SK-N-SH (cell line): ENCODE results near the gene FBN1. TPM values are rescaled to one million over a fixed set of nuclear protein-coding genes. Genes with fewer than 3 reads are reported as not detected.

Source experiments
- CTCF ChIA-PET: fragments of 300-600, 350-600 bp; formaldehyde crosslinking; extraction: SDS; loops from one replicate; lab custom pipeline; 2021; lab: Yijun Ruan, JAX
- POLR2A ChIA-PET: fragments of 350-600 bp; sonication (Branson Sonifier 250); formaldehyde crosslinking; extraction: SDS; loops from one replicate; lab custom pipeline; 2020; ENCODE audit warnings: antibody characterized with exemption, inconsistent platforms; lab: Yijun Ruan, JAX
- DNase-seq: peaks from one replicate; pipeline ENCODE4 v3.0.0; 2012
- H2AFZ ChIP-seq: fragments of 200-600 bp; sonication (generic); 2 replicates; pipeline ENCODE4 v1.8.1; 2016; ENCODE audit warnings: antibody characterized with exemption, mild to moderate bottlenecking, low read depth
- H3F3A ChIP-seq: fragments of 200-600 bp; sonication (generic); replicated peaks from 2 replicates; pipeline ENCODE3; 2016; ENCODE audit warnings: antibody characterized with exemption, mild to moderate bottlenecking; ENCODE audit not compliant: insufficient read depth
- H3K27ac ChIP-seq, 2 experiments: fragments of 200-500 bp in 1 of 2; fragments of 200-600 bp in 1 of 2; sonication (Bioruptor generic) in 1 of 2; sonication (generic), shearing (Covaris generic) in 1 of 2; 2 replicates each; pipeline versions ENCODE4 v1.5.1 to v1.6.1; 2014 to 2016; ENCODE audit warnings: low read depth in 2 of 2, inconsistent platforms in 1 of 2, low read length in 1 of 2, mild to moderate bottlenecking in 1 of 2, mixed read lengths in 1 of 2
- H3K27me3 ChIP-seq: fragments of 200-600 bp; sonication (generic), shearing (Covaris generic); 2 replicates; pipeline ENCODE4 v1.6.1; 2016; ENCODE audit warnings: mixed run types; ENCODE audit not compliant: insufficient read depth
- H3K36me3 ChIP-seq, 2 experiments: fragments of 200-500 bp in 1 of 2; fragments of 200-600 bp in 1 of 2; sonication (Bioruptor generic) in 1 of 2; sonication (generic) in 1 of 2; replicated peaks in 1 of 2; 2 replicates each; pipeline versions ENCODE3 to v1.5.1; 2014 to 2016; ENCODE audit warnings: low read length in 1 of 2, mild to moderate bottlenecking in 1 of 2; ENCODE audit not compliant: insufficient read depth in 2 of 2, control insufficient read depth in 1 of 2
- H3K4me1 ChIP-seq, 2 experiments: fragments of 200-500 bp in 1 of 2; fragments of 200-600 bp in 1 of 2; sonication (Bioruptor generic) in 1 of 2; sonication (generic), shearing (Covaris generic) in 1 of 2; 2 replicates each; pipeline versions ENCODE4 v1.5.1 to v1.6.1; 2014 to 2016; ENCODE audit warnings: low read depth in 1 of 2, low read length in 1 of 2, mixed run types in 1 of 2; ENCODE audit not compliant: insufficient read depth in 2 of 2, control insufficient read depth in 1 of 2
- H3K4me2 ChIP-seq: fragments of 200-600 bp; sonication (generic), shearing (Covaris generic); 2 replicates; pipeline ENCODE4 v1.6.1; 2017; ENCODE audit warnings: mixed run types
- H3K4me3 ChIP-seq, 2 experiments: fragments of 200-500 bp in 1 of 2; fragments of 200-600 bp in 1 of 2; sonication (Bioruptor generic) in 1 of 2; sonication (generic), shearing (Covaris generic) in 1 of 2; 2 replicates each; pipeline versions ENCODE4 v1.5.1 to v1.8.1; 2014 to 2016; ENCODE audit warnings: low read depth in 2 of 2, inconsistent platforms in 1 of 2, low read length in 1 of 2, mild to moderate bottlenecking in 1 of 2, mixed read lengths in 1 of 2, moderate library complexity in 1 of 2
- H3K79me2 ChIP-seq: fragments of 200-600 bp; sonication (generic); 2 replicates; pipeline ENCODE4 v1.8.1; 2017; ENCODE audit warnings: mild to moderate bottlenecking; ENCODE audit not compliant: insufficient read depth
- H3K9ac ChIP-seq: fragments of 200-600 bp; sonication (generic); 2 replicates; pipeline ENCODE4 v1.6.1; 2017; ENCODE audit warnings: mixed run types
- H3K9me2 ChIP-seq: fragments of 200-600 bp; sonication (generic); 2 replicates; pipeline ENCODE4 v1.6.1; 2017; ENCODE audit warnings: mixed run types
- H3K9me3 ChIP-seq: fragments of 200-600 bp; sonication (generic); 2 replicates; pipeline ENCODE4 v1.6.1; 2017; ENCODE audit warnings: mixed run types, mild to moderate bottlenecking, moderate library complexity
- H4K20me1 ChIP-seq: fragments of 200-600 bp; sonication (generic); 2 replicates; pipeline ENCODE4 v1.6.1; 2017; ENCODE audit warnings: mild to moderate bottlenecking, mixed run types; ENCODE audit not compliant: insufficient read depth
- CHD2 ChIP-seq: fragments of 150-350 bp; IDR thresholded peaks from 2 replicates; pipeline ENCODE4 v1.6.1; 2018; ENCODE audit warnings: low read length; ENCODE audit not compliant: partially characterized antibody
- ELF1 ChIP-seq: IDR thresholded peaks from 2 replicates; pipeline ENCODE4 v1.4.0; 2012
- FOSL2 ChIP-seq: IDR thresholded peaks from 2 replicates; pipeline ENCODE4 v1.4.0; 2012; ENCODE audit warnings: low read depth, mild to moderate bottlenecking, moderate library complexity, borderline replicate concordance
- FOXM1 ChIP-seq: IDR thresholded peaks from 2 replicates; pipeline ENCODE4 v1.4.0; 2012; ENCODE audit warnings: low read depth, mild to moderate bottlenecking
- GABPA ChIP-seq: IDR thresholded peaks from 2 replicates; pipeline ENCODE4 v1.4.0; 2012; ENCODE audit warnings: low read depth, mild to moderate bottlenecking
- GATA2 ChIP-seq: sonication (generic); formaldehyde crosslinking; IDR thresholded peaks from 2 replicates; pipeline ENCODE4 v1.5.0; 2020; ENCODE audit warnings: mild to moderate bottlenecking, missing genetic modification reagents
- NFIC ChIP-seq: IDR thresholded peaks from 2 replicates; pipeline ENCODE4 v1.4.0; 2012; ENCODE audit warnings: borderline replicate concordance
- NRF1 ChIP-seq: IDR thresholded peaks from 2 replicates; pipeline ENCODE4 v1.6.1; 2012; ENCODE audit warnings: low read depth, mild to moderate bottlenecking, low read length
- POLR2AphosphoS5 ChIP-seq: IDR thresholded peaks from 2 replicates; pipeline ENCODE4 v1.6.1; 2012; ENCODE audit warnings: low read depth, low read length
- RAD21 ChIP-seq: IDR thresholded peaks from 2 replicates; pipeline ENCODE4 v1.6.1; 2012; ENCODE audit warnings: mild to moderate bottlenecking, low read length
- RCOR1 ChIP-seq: fragments of 150-350 bp; IDR thresholded peaks from 2 replicates; pipeline ENCODE4 v1.6.1; 2017; ENCODE audit warnings: antibody characterized with exemption, low read length
- RXRA ChIP-seq: IDR thresholded peaks from 2 replicates; pipeline ENCODE4 v1.4.0; 2012; ENCODE audit warnings: low read depth, mild to moderate bottlenecking, borderline replicate concordance
- TAF1 ChIP-seq: IDR thresholded peaks from 2 replicates; pipeline ENCODE4 v1.6.1; 2012; ENCODE audit warnings: low read depth, mild to moderate bottlenecking, low read length, moderate library complexity, borderline replicate concordance
- YY1 ChIP-seq: IDR thresholded peaks from 2 replicates; pipeline ENCODE4 v1.4.0; 2012; ENCODE audit warnings: low read depth, mild to moderate bottlenecking
- WGBS: methylation state at CpG from one replicate; pipeline ENCODE4 v1.1.6; 2017; ENCODE audit warnings: low lambda C conversion rate; 5-methylcytosine and 5-hydroxymethylcytosine counted together
- polyA plus RNA-seq, 3 experiments: library from polyadenylated mRNA; depleted of rRNA; stranded (reverse); fragments of >200 nt; gene quantifications; 2 replicates each; pipeline ENCODE4 v1.2.3, GENCODE V29; 2012
- TF ChIP-seq, protein P1 (sequence below): IDR thresholded peaks from 2 replicates; pipeline ENCODE4 v1.4.0; 2012; ENCODE audit warnings: low read depth, borderline replicate concordance
- TF ChIP-seq, protein P2 (sequence below): fragments of 150-350 bp; IDR thresholded peaks from 2 replicates; pipeline ENCODE4 v1.6.1; 2017; ENCODE audit warnings: antibody characterized with exemption, low read length, low read depth, borderline replicate concordance
- TF ChIP-seq, protein P3 (sequence below): IDR thresholded peaks from 2 replicates; pipeline ENCODE4; 2012

FBN1 gene
- polyA plus RNA-seq, 1 of the 3 experiments (the other 2 are of a cell fraction), result 248 TPM

DNA sequence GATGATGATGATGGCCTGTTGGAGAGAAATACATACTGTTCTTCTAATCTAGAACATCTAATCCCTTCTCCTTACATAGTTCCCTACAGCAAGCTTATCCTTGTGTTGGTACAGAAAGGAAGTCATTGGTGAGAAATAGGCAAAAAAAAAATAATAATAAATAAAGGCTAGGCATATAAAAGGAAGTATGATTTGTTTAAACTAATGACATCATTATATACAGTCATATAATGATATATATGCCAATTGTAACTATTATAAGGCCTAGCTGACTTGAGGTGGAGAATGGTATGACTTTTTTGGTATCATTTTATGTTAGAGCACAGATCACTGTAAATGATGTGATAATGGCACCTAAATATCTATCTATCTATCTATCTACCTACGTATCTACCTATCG lies 171.8 kb downstream of the FBN1 start:
- peak overlapping the region in 1 of 2 experiments; percentile 33; a peak in 2 of 4 replicates for H3K27ac ChIP-seq
- TF ChIP-seq YY1 (no peak), POLR2AphosphoS5 (no peak), NFIC (no peak), RAD21 (no peak), GATA2 (CRISPR knock-in tag) (no peak), FOXM1 (no peak), GABPA (no peak), RXRA (no peak), RCOR1 (no peak), TAF1 (no peak), CHD2 (no peak), NRF1 (no peak)
- TF ChIP-seq, protein P1, sequence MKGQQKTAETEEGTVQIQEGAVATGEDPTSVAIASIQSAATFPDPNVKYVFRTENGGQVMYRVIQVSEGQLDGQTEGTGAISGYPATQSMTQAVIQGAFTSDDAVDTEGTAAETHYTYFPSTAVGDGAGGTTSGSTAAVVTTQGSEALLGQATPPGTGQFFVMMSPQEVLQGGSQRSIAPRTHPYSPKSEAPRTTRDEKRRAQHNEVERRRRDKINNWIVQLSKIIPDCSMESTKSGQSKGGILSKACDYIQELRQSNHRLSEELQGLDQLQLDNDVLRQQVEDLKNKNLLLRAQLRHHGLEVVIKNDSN, result no peak
- TF ChIP-seq, protein P2, sequence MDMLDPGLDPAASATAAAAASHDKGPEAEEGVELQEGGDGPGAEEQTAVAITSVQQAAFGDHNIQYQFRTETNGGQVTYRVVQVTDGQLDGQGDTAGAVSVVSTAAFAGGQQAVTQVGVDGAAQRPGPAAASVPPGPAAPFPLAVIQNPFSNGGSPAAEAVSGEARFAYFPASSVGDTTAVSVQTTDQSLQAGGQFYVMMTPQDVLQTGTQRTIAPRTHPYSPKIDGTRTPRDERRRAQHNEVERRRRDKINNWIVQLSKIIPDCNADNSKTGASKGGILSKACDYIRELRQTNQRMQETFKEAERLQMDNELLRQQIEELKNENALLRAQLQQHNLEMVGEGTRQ, result no peak
- TF ChIP-seq, protein P3, sequence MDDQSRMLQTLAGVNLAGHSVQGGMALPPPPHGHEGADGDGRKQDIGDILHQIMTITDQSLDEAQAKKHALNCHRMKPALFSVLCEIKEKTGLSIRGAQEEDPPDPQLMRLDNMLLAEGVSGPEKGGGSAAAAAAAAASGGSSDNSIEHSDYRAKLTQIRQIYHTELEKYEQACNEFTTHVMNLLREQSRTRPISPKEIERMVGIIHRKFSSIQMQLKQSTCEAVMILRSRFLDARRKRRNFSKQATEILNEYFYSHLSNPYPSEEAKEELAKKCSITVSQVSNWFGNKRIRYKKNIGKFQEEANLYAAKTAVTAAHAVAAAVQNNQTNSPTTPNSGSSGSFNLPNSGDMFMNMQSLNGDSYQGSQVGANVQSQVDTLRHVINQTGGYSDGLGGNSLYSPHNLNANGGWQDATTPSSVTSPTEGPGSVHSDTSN, result no peak
- no peaks in the 10 kb centered on the region for H3K9me2 ChIP-seq
- peaks cover 83 to 89% of the 10 kb centered on the region in 2 experiments for H3K36me3 ChIP-seq
- no peak overlapping the region for H3K4me3 ChIP-seq
- H3K9me3 ChIP-seq, result no peaks in the 10 kb centered on the region
- H3K79me2 ChIP-seq, result peaks cover 12% of the 10 kb centered on the region
- ChIA-PET POLR2A (no interaction called here), CTCF (no interaction called here)
- peaks cover 27% of the 10 kb centered on the region for H3F3A ChIP-seq
- no peak overlapping the region for H3K4me2 ChIP-seq
- WGBS, result 95% methylated on average over 2 of the region's 2 CpGs
- DNase-seq, result no peak
- no peaks in the 10 kb centered on the region; a peak in 2 of 4 replicates for H3K4me1 ChIP-seq
- H3K9ac ChIP-seq, result no peak overlapping the region
- H4K20me1 ChIP-seq, result no peaks in the 10 kb centered on the region
- no peaks in the 10 kb centered on the region for H3K27me3 ChIP-seq
- H2AFZ ChIP-seq, result no peak overlapping the region

DNA sequence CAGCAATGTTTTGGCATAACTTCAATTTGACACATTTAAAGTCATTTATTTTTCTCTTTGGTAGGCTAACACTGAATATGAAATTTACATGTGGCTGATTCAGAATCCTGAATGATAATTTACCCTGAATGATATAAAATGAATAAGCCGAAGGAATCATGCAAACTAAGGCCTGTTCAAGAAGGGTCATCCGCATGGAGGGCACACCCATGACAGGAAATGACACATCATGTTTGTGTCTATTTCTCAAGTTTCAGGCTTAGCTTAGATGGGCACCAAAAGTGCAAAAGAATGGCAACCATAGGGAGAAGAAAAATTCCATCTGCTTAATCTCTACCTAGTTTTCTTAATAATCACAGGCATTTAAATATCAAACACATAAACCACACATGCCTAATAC lies 172.8 kb downstream of the FBN1 start:
- WGBS, result 72% methylated on average over 2 of the region's 2 CpGs
- POLR2A ChIA-PET, result no interaction called here
- TF ChIP-seq FOSL2, result peak; percentile 9; the same call in 1 of the 2 replicates
- no peak for TF ChIP-seq ELF1
- no peak overlapping the region for H2AFZ ChIP-seq
- CTCF ChIA-PET, result interaction anchor here (0.7 kb wide), 1 partner anchor 38 kb away, joined by 3 read pairs; no protein-coding TSS in a partner anchor
- H3K79me2 ChIP-seq, result peaks cover 12% of the 10 kb centered on the region
- no peak for DNase-seq
- H3K9me3 ChIP-seq, result no peaks in the 10 kb centered on the region
- H3K4me2 ChIP-seq, result no peak overlapping the region
- no peaks in the 10 kb centered on the region; a peak in 2 of 4 replicates for H3K4me1 ChIP-seq
- no peak overlapping the region for H3K4me3 ChIP-seq
- H4K20me1 ChIP-seq, result no peaks in the 10 kb centered on the region
- H3K27ac ChIP-seq, result peak overlapping the region in 1 of 2 experiments; percentile 33; a peak in 2 of 4 replicates
- H3K36me3 ChIP-seq, result peaks cover 83 to 87% of the 10 kb centered on the region in 2 experiments
- H3F3A ChIP-seq, result peaks cover 25% of the 10 kb centered on the region
- no peak overlapping the region for H3K9ac ChIP-seq
- H3K9me2 ChIP-seq, result no peaks in the 10 kb centered on the region
- no peaks in the 10 kb centered on the region for H3K27me3 ChIP-seq
